GM12874 (cell line): Measurements from ENCODE around the gene B3GNT2.

Source experiments
- TF ChIP-seq, protein P1 (sequence below): IDR thresholded peaks from 2 replicates; pipeline ENCODE4 v1.5.1; 2011; ENCODE audit warnings: low read depth, mild to moderate bottlenecking, control low read depth, low read length, moderate library complexity; ENCODE audit not compliant: insufficient read depth

The B3GNT2 gene

DNA sequence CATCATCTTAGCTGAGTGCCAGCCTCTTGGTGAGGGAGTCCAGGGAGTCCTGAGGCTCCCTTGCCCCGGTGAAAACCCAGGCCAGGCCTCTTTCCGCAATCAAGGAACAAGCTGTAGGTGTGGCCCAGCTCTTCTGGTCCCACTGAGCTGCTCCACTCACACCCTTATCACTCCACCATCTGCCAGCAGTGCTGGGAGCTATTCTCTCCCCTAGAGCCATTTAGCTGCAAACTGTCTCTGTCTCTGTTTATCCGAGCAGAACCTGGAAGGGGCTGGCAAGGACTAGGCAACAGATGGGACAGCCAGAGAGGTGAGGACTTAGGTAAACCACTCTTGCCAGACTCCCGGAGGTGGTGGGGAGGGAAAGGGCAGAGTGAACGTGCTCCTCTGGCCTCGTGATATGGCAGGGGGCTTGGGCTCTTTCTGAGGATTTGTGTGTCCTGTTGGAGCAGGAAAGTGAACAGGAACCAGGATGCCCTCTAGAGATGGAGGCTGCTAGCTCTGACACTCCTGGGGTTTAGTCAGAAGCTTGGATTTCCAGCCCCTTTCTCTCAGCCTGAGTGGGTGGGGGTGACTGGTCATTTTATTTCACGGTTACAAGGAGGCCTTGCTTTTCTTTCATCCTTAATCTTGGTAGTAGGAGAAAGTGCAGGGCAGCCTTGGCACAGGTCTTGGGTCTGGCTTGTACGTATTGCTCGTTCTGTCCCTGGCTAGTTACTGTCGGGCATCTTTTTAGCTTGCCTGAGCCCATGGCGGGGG lies 19.6 kb downstream of the B3GNT2 start:
- TF ChIP-seq, protein P1, sequence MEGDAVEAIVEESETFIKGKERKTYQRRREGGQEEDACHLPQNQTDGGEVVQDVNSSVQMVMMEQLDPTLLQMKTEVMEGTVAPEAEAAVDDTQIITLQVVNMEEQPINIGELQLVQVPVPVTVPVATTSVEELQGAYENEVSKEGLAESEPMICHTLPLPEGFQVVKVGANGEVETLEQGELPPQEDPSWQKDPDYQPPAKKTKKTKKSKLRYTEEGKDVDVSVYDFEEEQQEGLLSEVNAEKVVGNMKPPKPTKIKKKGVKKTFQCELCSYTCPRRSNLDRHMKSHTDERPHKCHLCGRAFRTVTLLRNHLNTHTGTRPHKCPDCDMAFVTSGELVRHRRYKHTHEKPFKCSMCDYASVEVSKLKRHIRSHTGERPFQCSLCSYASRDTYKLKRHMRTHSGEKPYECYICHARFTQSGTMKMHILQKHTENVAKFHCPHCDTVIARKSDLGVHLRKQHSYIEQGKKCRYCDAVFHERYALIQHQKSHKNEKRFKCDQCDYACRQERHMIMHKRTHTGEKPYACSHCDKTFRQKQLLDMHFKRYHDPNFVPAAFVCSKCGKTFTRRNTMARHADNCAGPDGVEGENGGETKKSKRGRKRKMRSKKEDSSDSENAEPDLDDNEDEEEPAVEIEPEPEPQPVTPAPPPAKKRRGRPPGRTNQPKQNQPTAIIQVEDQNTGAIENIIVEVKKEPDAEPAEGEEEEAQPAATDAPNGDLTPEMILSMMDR = no peak

DNA sequence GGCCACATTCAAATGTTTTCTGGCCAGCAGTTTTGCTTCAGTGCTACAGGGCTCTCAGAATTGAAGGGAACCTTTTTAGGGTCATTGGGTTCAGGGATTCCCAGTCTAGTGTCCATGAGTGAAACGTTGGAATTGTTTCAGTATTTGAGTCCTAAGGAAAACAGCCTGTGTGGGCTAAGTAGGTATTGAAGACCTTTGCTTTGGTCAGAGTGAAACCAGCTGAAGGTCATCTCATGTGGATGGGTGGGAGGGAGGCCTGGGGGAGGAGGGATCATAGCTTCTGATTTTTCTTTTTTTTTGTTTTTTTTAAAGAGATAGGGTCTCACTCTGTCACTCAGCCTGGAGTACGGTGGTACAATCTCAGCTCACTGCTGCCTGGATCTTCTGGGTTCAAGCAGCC lies 20.2 kb downstream of the B3GNT2 start:
- TF ChIP-seq, protein P1 = no peak

DNA sequence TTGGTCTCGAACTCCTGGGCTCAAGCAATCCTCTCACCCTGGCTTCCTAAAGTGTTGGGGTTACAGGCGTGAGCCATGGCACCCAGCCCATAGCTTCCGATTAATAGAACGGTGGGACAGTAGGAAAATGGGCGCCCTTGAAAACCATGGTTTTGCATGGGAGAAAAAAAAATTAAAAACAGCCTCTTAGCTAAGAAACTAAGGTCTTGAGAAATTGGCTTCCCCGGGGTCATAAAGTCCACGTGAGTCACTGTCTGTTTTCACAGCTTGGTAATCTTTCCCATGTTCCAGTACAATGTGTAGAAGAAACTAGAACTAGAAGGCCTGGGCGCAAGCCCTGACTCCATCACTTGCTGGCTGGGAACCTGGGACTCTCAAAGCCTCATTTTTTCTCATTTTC lies 20.7 kb downstream of the B3GNT2 start:
- TF ChIP-seq, protein P1 = no peak

DNA sequence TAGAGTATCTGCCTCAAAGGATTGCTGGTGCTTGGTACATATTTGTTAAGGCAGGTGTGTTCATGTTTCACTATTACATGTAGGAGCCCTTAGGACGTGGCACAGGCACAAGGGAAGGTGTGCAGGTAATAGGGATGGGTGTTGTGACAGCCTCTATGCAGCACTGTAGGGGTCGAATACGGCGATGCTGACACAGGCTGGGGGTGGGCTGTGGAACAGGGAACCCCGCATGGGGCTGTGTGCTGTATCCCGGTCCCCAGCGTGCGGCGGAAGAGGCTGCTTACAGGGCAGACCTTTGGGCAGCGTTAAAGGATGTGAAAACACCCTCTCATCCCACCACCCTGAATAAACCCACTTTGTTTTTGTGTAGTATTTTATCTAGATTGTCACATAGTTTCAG lies 21.5 kb downstream of the B3GNT2 start:
- TF ChIP-seq, protein P1 = no peak

DNA sequence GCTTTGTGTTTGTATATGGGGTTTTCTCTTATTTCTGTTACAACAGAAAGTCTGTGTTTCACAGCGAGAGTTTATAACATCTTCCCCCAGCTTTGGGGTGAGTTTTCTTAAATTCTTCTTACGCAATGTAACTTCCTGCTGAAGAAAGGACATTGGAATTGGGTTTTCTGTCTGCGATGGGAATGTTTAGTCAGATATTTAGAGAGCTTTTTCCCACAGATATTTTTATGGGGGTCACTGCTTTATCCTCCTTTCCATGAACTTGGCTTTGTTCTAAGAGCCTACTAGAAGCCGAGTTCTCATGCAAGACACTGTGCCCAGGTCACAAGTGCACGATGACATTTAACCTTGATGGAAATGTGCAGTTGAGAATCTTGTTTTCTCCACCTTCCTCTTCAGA lies 22.1 kb downstream of the B3GNT2 start:
- TF ChIP-seq, protein P1 = no peak

DNA sequence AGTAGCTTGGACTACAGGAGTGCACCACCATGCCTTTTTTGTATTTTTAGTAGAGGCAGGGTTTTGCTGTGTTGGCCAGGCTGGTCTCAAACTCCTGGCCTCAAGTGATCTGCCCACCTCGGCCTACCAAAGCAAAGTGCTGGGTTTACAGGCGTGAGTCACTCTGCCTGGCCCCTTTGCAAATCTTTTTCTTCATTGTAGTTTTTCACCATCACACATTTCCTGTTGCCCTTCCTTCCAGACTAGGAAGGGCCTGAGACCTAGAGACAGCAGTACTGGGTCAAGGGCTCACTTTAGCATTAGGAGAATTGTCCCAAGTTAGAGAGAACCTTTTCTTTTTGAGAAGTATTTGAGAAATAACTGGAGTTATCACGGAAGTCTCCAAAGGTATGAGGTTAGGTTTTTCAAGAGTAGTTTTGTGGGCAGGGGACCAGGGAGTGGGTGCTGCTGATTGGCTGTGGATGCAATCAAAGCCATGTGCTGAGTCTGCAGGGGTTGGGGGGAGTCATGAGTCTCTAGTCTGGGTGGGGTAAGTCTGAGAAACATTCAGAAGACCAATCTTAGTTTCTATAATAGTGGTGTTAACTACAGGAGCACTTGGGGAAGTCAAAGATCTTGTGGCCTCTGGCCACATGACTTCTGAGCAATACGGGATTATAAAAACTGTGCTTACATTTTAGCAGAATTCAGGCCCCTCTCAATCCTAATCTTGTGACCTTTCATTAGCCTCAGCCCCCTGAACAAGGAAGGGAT lies 23.7 kb downstream of the B3GNT2 start:
- TF ChIP-seq, protein P1 = no peak

DNA sequence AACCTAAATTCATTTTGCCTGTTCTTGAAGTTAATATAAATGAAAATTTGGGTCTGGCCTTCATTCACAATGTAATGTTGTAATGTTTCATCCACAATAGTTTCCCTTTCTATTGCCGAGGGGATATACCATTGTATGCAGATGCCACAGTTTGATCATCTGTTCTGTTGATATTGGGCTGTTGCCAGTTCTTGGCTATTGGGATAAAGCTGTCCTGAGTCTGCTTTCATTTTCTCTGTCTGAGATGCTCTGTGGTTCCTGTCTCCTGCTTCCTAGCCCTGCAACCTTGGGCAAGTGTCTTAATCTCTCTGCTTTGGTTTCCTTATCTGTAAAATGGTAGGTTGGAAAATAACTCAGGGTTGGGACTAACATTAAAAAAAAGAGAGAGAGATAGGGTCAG lies 25.2 kb downstream of the B3GNT2 start:
- TF ChIP-seq, protein P1 = no peak
